HUES64 (cell line): Measurements from ENCODE around the gene PBX2. TPM values are rescaled to one million over a fixed set of nuclear protein-coding genes. Genes with fewer than 3 reads are reported as not detected.
A peak's percentile ranks its signal among the peaks of the same experiment; 100 is the strongest.

Source experiments
- H3K27ac ChIP-seq: 2 replicates; pipeline ENCODE4 v1.7.0; 2013; ENCODE audit warnings: low read depth, low read length, inconsistent platforms
- H3K27me3 ChIP-seq: 2 replicates; pipeline ENCODE4 v1.6.1; 2013; ENCODE audit warnings: mild to moderate bottlenecking, low read length; ENCODE audit not compliant: insufficient read depth
- H3K36me3 ChIP-seq: 2 replicates; pipeline ENCODE4 v1.6.1; 2013; ENCODE audit warnings: mild to moderate bottlenecking, low read length; ENCODE audit not compliant: insufficient read depth
- H3K4me1 ChIP-seq: 2 replicates; pipeline ENCODE4 v1.6.1; 2013; ENCODE audit warnings: mild to moderate bottlenecking, low read length, moderate library complexity; ENCODE audit not compliant: insufficient read depth
- H3K4me3 ChIP-seq: 2 replicates; pipeline ENCODE4 v1.5.1; 2013; ENCODE audit warnings: mild to moderate bottlenecking, low read length, moderate library complexity
- H3K9ac ChIP-seq: 2 replicates; pipeline ENCODE4 v1.6.1; 2013; ENCODE audit warnings: mild to moderate bottlenecking, low read depth, low read length
- H3K9me3 ChIP-seq: 2 replicates; pipeline ENCODE4 v1.6.1; 2013; ENCODE audit warnings: low read depth, low read length; ENCODE audit not compliant: insufficient read depth
- WGBS: fragments of 150-250, 120-280 bp; methylation state at CpG from one replicate; pipeline ENCODE4 v1.1.7; 2013; ENCODE audit warnings: missing lambda C conversion rate; 5-methylcytosine and 5-hydroxymethylcytosine counted together
- polyA plus RNA-seq, 2 experiments: library from polyadenylated mRNA; stranded (reverse); fragments of 50-300 nt; gene quantifications; one replicate each; pipeline ENCODE4 v1.2.3, GENCODE V29; 2013

Gene PBX2, protein sequence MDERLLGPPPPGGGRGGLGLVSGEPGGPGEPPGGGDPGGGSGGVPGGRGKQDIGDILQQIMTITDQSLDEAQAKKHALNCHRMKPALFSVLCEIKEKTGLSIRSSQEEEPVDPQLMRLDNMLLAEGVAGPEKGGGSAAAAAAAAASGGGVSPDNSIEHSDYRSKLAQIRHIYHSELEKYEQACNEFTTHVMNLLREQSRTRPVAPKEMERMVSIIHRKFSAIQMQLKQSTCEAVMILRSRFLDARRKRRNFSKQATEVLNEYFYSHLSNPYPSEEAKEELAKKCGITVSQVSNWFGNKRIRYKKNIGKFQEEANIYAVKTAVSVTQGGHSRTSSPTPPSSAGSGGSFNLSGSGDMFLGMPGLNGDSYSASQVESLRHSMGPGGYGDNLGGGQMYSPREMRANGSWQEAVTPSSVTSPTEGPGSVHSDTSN
- 108 TPM for polyA plus RNA-seq (2013, experiment 1 of 2)
- polyA plus RNA-seq (2013, experiment 2 of 2) = 120 TPM

DNA sequence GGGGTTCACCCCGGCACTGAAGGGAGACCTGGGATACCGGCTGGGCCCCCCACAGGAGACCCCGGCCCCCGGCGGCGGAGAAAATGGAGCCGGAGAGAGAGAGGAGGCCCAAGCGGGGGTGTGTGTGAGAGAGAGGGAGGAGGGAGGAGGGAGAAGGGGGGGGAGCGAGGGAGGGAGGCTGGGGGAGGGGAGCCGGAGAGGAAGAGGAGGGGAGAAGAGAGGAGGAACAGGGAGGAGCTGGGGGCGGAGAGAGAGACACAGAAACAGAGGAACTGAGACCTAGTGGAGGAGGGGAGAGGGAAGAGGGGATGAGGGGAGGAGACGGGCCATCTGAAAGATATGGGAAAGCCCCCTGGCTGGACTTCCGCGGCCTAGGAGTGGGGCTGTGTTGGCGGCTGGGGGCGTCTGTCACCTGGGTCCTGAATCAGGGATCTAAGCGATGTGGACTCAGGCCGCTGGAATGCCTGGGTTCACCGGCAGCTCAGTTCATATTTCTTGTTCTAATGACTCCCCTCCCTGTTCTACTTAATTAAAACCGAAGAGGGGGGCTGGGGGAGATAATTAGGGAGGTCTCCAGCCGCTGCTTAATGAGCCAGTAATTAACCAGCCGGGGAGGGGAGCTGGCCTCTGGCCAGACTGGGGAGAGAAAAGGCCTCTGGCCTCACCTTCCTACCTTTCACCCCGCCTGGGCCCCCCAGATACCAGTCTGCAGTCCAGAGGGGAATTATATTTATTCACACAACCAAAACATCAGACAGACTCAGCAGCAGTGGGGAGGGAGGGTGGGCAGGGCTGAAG, at the start of gene PBX2:
PBX2 (minus strand) TSS at position 149 of the 798 bp plus-strand sequence. CDS start 287 bp downstream, outside the sequence.
- Histone ChIP-seq H3K36me3 (peaks cover 25% of the 10 kb centered on the region), H3K4me1 (peaks cover 32% of the 10 kb centered on the region), H3K4me3 (peak within 1 kb of the TSS; percentile 77), H3K9ac (peak within 1 kb of the TSS; percentile 75), H3K27ac (peak within 1 kb of the TSS; percentile 83), H3K9me3 (no peaks in the 10 kb centered on the region), H3K27me3 (no peaks in the 10 kb centered on the region)
- 1% methylated on average over 20 of the region's 23 CpGs for WGBS

DNA sequence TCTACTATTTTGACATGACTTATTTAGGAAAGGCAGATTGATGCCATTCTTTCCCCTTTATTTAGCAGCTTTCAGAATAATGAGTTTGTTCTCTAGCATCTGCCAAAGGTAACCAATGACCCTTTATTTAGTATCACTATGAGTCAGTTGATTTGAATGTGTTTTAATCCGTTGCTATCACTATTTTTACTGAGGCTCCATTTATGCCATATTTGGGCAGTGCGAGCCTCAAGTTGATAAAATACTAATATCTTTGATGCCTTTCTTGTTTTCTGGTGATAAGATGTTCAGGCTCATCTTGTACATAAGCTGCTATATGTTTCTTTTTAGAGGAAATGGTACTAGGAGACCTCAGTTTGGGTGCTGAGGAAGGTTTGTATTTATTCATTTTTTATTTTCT, 49.5 kb upstream of the PBX2 start:
- Histone ChIP-seq H3K36me3 (no peaks in the 10 kb centered on the region), H3K9me3 (no peaks in the 10 kb centered on the region), H3K27ac (no peak overlapping the region), H3K4me1 (no peaks in the 10 kb centered on the region), H3K9ac (no peak overlapping the region), H3K4me3 (no peak overlapping the region), H3K27me3 (no peaks in the 10 kb centered on the region)
- WGBS = 100% methylated on average over 1 of the region's 2 CpGs

DNA sequence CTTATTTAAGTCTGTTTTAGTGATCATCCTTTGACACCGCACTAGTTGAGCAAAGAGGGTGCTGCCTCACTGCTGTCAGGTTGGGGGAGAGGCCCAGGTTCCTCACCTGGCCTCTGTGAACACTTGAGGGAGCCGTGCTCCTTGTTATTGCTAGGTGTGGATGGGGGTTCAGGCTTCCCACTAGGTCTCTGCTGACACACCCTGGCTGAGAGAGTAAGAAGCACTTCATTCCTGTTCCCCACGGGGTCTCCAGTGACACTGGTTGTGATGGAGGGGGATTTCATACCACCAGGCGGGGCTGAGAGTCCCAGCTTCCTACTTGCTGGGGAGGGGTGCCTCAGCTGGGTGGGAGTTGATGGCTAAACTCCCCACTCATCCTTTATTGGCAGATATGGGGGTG, 44.9 kb upstream of the PBX2 start:
- Histone ChIP-seq H3K27me3 (no peaks in the 10 kb centered on the region), H3K9ac (no peak overlapping the region), H3K27ac (no peak overlapping the region), H3K4me3 (no peak overlapping the region), H3K9me3 (no peaks in the 10 kb centered on the region), H3K36me3 (no peaks in the 10 kb centered on the region), H3K4me1 (no peaks in the 10 kb centered on the region)
- 63% methylated on average over 3 of the region's 4 CpGs for WGBS

DNA sequence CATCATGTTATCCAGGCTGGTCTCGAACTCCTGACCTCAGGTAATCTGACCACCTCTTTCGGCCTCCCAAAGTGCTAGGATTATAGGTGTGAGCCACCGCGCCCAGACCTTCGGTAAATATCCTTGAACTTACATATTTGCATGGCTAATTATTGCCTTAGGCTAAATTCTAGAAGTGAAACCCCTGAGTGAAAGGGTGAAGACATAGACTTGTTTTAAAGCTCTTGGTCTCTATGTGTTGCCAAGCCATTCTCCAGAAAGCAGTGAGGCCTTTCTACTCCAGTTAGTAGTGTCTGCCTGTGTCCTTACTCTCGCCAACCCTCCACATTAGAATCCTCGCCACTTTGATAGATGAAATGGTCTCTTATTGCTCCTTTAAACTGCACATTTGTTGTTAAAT, 36.4 kb upstream of the PBX2 start:
- H3K9ac ChIP-seq = no peak overlapping the region
- WGBS = 85% methylated on average over 7 of the region's 7 CpGs
- H3K9me3 ChIP-seq = no peaks in the 10 kb centered on the region
- H3K36me3 ChIP-seq = no peaks in the 10 kb centered on the region
- H3K4me3 ChIP-seq = no peak overlapping the region
- peaks cover 8% of the 10 kb centered on the region for H3K27me3 ChIP-seq
- H3K27ac ChIP-seq = no peak overlapping the region
- H3K4me1 ChIP-seq = no peaks in the 10 kb centered on the region

DNA sequence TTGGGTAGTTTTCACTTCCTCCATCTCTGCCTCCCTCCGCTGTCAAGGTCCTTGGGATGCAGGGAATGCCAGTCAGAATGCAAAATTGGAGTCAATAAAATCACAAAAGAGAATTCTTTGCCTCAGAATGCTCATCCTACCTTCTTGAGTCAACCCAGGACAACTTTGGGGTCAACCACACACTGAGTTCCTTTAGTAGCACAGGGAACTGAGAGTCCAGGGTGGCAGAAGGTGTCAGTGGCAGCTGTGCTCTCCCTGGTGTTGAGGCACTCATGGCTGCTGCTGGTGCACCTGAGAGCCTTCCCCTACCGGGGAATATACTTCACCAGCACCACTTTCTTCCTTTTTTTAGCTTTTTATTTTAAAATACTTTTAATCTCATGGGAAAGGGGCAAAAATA, 34.7 kb upstream of the PBX2 start:
- peaks cover 8% of the 10 kb centered on the region for H3K27me3 ChIP-seq
- H3K9me3 ChIP-seq = no peaks in the 10 kb centered on the region
- H3K9ac ChIP-seq = no peak overlapping the region
- 87% methylated on average over 2 of the region's 2 CpGs for WGBS
- no peak overlapping the region for H3K4me3 ChIP-seq
- H3K36me3 ChIP-seq = no peaks in the 10 kb centered on the region
- H3K27ac ChIP-seq = no peak overlapping the region
- no peaks in the 10 kb centered on the region for H3K4me1 ChIP-seq

DNA sequence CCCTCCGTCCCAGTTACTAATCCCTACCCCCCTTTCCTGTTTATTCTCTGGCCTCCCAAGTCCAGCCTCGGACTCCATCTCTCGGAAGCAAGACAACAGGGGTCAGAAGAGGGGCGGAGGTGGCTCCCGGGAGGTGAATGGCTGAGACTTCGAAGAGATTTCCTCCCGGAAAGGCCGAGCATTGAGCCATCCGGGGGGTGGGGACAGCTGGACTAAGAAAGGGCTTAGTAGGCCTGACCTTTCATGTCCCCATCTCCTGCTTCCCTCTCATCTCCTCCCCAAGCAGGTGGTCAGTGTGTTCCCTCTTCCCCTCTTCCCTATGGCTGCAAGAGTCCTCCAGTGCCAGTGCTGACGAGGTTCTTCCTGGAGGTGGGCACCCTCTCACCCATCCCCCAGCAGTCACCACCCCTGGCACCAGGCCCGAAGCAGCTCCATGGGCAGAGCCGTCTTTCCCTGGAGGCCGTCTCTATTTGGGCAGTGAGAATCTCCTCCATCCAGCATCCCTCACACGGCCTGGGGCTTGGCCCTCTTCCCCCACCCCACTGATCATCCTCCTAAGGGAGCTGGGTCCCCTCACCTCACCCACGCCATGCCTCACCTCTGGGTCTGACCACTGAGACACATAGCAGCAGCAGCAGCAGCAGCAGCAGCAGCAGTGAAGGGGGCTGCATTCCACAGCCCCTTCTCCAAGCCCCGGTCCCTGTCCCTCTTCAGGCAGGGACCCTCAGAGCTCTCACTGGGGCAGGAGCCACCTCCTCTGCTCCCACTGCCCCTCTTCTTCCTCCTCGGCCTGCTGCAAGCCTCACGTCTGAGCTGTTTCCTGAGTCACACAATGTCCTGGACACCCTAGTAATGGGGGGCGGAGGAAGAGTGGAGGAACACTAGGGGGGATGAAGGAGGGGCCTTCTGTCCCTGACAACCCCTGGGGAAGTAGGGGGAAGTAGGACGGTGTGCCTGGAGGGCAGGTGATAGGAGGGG, 33.5 kb upstream of the PBX2 start, which contains the start of gene NOTCH4:
NOTCH4 (minus strand) TSS at position 810 of the 978 bp plus-strand sequence; CDS start at position 671, 139 bp downstream.
- WGBS = 64% methylated on average over 20 of the region's 20 CpGs
- Histone ChIP-seq H3K4me3 (no peak within 1 kb of the TSS), H3K36me3 (no peaks in the 10 kb centered on the region), H3K27ac (no peak within 1 kb of the TSS), H3K4me1 (no peaks in the 10 kb centered on the region), H3K27me3 (peaks cover 8% of the 10 kb centered on the region), H3K9me3 (no peaks in the 10 kb centered on the region), H3K9ac (no peak within 1 kb of the TSS)

DNA sequence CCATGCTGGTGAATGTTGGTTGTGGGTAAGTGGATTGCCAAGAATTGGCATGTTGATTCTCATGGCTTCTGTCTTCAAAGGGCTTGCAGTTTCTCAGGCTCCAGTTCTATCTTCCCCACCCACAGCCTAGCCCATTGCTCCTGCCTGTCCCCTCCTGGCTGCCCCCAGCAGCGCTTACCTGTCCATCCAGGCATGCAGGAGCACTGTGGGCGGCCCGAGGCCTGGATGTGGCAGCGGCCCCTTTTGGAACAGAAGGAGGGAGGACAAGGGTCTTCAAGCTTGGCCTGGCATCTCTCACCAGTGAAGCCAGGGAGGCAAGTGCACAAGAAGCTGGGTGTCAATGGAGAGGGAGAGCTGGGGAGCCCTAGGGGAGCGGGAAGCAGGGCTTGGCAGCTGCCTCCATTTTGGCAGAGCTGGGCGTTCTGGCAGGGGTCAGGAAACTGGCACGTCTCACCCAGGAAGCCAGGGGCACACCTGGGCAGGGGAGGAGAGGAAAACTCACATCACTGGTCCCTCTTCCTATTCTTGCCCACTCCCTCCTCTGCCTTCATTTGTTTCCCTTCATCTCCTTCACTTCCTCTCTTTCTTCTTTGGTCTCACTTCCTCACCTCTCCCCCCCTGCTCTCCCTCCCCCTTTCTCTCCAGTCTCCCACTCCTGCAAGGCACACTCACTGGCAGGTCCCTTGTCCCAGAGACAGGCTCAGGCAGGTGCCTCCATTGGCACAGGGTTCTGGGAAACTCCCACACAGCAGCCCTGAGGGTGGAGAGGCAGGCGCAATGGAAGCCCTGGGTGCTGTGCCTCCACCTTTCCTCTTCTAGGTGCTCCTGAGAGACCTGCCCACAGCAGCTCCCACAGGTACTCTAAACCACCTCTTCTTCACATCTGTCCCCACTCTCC, 32.6 kb upstream of the PBX2 start:
- Histone ChIP-seq H3K36me3 (no peaks in the 10 kb centered on the region), H3K9ac (no peak overlapping the region), H3K27me3 (peaks cover 8% of the 10 kb centered on the region), H3K4me3 (no peak overlapping the region), H3K4me1 (no peaks in the 10 kb centered on the region), H3K9me3 (no peaks in the 10 kb centered on the region), H3K27ac (no peak overlapping the region)
- 92% methylated on average over 8 of the region's 8 CpGs for WGBS

DNA sequence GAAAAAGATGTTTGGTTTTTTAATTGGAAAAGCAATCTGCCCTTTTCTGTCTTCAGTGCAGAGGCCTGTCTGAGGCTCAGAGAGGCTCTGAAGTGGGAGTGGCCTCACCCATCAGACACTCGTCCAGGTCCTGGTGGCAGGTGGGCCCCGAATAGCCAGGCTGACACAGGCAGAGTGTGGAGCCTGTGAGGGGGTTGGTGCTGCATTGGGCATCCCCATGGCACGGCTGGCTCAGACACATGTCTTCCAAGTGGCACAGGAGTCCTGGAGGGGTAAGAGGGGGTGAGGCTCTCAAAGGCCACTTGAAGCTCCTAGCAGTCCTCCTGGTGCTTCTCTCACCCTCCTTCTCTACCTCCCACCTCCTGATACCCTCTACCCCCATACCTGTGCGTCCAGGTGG, 30.0 kb upstream of the PBX2 start:
- no peaks in the 10 kb centered on the region for H3K4me1 ChIP-seq
- H3K27ac ChIP-seq = no peak overlapping the region
- H3K4me3 ChIP-seq = no peak overlapping the region
- H3K27me3 ChIP-seq = no peaks in the 10 kb centered on the region
- 86% methylated on average over 4 of the region's 4 CpGs for WGBS
- H3K9ac ChIP-seq = no peak overlapping the region
- H3K9me3 ChIP-seq = no peaks in the 10 kb centered on the region
- no peaks in the 10 kb centered on the region for H3K36me3 ChIP-seq

DNA sequence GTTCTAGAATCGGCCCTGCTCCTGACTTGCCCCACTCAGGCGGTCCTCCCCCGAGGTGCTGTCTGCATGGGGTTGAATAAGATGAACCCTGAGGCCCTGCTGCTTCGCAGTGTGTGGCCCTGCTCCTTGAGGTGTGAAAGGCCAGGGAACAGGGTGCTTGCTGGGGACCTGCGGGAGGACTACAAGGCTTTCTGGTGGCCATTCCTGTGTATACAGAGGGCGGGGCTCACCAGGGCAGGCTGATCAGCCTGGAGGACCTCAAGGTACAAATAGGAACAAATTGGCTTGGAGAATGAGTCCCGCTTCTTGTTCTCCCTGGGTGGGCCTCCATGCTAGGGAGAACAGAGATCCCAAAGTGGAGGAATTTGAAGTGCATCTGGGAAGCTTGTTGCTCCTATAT, 28.2 kb upstream of the PBX2 start:
- Histone ChIP-seq H3K4me3 (no peak overlapping the region), H3K4me1 (no peaks in the 10 kb centered on the region), H3K36me3 (no peaks in the 10 kb centered on the region), H3K9ac (no peak overlapping the region), H3K27ac (no peak overlapping the region), H3K9me3 (no peaks in the 10 kb centered on the region), H3K27me3 (no peaks in the 10 kb centered on the region)
- 83% methylated on average over 7 of the region's 7 CpGs for WGBS

DNA sequence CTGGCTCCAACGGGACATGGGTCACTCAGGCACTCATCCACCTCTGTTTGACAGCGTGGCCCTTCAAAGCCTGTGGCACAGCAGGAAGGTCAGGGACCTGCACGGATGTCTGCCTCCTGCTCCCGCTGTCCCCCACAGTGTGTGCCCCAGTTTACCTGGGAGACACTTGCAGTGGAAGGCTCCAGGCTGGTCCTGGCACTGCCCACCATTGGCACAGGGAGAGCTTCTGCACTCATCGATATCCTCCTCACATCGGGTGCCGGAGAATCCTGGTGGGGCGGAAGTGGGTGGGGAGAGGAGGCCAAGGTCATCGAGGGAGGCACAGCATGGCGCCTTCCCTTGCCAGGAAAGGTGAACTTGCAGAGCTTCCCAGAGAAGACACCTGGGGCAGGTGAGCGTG, 27.0 kb upstream of the PBX2 start:
- Histone ChIP-seq H3K9me3 (no peaks in the 10 kb centered on the region), H3K4me1 (no peaks in the 10 kb centered on the region), H3K36me3 (no peaks in the 10 kb centered on the region), H3K4me3 (no peak overlapping the region), H3K27ac (no peak overlapping the region), H3K9ac (no peak overlapping the region), H3K27me3 (no peaks in the 10 kb centered on the region)
- WGBS = 91% methylated on average over 11 of the region's 11 CpGs
